ENCODE measurements around the gene STARD13. TPM values are rescaled to one million over a fixed set of nuclear protein-coding genes. Genes with fewer than 3 reads are reported as not detected.

The STARD13 gene
- total RNA-seq, 2 donors from 2014 or later = 18.9 to 29.7 TPM

DNA sequence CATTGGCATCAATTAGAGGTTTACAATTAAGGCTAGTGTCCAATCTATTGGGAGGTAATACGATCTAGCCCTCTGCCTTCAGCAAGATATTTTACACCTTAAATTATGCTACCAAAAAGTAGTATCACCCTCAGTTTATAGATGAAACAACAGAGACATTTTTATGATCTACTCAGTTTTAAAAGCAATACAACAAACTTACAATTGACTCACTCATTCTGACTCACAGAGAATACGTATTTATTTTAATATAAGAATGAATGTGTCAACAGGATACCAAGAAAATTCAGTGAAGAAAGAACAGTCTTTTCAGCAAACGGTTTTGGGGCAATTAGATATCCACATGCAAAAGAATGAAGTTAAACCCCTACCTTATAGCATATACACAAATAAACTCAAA is 32.5 kb upstream of the STARD13 start:
- Histone ChIP-seq H3K27me3 (no peaks in the 10 kb centered on the region), H3K27ac (no peak overlapping the region), H3K36me3 (replicated peaks in 1 of 2; ENCODE audit: insufficient read depth in 1 of 2, low read depth in 2 of 2) (no peaks in the 10 kb centered on the region), H3K4me1 (no peaks in the 10 kb centered on the region), H3K9me3 (no peaks in the 10 kb centered on the region), H3K4me3 (no peak overlapping the region)
- intact Hi-C loops (cut with DNase I) = no loop called here
- WGBS, 2 donors = 93% methylated on average over 3 of the region's 3 CpGs
- ATAC-seq (no peak), DNase-seq (no peak)
- TF ChIP-seq POLR2A (IDR thresholded peaks at IDR 0.05) = no peak
- TF ChIP-seq, protein P1, sequence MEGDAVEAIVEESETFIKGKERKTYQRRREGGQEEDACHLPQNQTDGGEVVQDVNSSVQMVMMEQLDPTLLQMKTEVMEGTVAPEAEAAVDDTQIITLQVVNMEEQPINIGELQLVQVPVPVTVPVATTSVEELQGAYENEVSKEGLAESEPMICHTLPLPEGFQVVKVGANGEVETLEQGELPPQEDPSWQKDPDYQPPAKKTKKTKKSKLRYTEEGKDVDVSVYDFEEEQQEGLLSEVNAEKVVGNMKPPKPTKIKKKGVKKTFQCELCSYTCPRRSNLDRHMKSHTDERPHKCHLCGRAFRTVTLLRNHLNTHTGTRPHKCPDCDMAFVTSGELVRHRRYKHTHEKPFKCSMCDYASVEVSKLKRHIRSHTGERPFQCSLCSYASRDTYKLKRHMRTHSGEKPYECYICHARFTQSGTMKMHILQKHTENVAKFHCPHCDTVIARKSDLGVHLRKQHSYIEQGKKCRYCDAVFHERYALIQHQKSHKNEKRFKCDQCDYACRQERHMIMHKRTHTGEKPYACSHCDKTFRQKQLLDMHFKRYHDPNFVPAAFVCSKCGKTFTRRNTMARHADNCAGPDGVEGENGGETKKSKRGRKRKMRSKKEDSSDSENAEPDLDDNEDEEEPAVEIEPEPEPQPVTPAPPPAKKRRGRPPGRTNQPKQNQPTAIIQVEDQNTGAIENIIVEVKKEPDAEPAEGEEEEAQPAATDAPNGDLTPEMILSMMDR (IDR thresholded peaks at IDR 0.05) = no peak

DNA sequence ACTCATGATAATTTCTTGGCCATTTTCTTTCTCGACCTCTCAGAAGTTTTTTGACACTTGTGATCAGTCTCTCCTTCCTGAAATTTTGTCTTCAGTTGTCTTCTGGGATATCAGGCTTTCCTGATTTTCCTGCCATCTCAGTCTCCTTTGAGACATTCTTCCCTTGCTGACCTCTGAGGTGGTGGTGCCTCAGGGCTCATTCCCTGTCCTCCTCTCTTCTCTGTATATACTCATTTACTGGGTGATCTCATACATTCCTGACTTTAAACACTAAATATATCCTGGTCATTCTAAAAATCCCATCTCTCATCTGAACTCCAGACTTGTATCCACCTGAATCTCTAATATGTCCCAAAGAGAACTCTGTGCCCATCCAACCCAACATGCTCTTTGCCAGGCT is 31.3 kb upstream of the STARD13 start:
- Histone ChIP-seq H3K36me3 (replicated peaks in 1 of 2; ENCODE audit: insufficient read depth in 1 of 2, low read depth in 2 of 2) (no peaks in the 10 kb centered on the region), H3K9me3 (no peaks in the 10 kb centered on the region), H3K27ac (no peak overlapping the region), H3K4me3 (no peak overlapping the region), H3K27me3 (no peaks in the 10 kb centered on the region), H3K4me1 (no peaks in the 10 kb centered on the region)
- DNase-seq (no peak), ATAC-seq (no peak)
- TF ChIP-seq POLR2A (IDR thresholded peaks at IDR 0.05) = no peak
- TF ChIP-seq, protein P1 (IDR thresholded peaks at IDR 0.05) = no peak
- 88 to 100% methylated on average over 1 of the region's 1 CpG for WGBS, 2 donors
- intact Hi-C loops (cut with DNase I) = no loop called here

DNA sequence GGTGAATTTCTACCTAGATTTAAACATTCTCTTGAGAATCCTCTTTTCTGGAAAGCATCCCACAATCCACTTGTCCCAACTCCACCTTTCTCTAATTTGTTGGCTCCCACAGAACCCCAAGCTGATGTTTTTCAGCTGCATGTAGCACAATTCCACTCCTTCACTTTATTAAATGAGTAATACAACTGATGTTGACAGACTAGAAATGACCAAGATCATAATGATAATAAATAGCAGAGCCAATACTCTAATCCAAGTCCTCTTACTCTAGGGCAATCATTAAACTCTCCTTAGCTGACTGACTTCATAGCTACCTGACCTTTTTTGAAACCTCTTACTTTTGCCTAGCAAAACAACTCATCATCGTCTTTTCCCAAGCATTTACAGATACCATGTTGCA is 27.9 kb upstream of the STARD13 start:
- Histone ChIP-seq H3K36me3 (replicated peaks in 1 of 2; ENCODE audit: insufficient read depth in 1 of 2, low read depth in 2 of 2) (no peaks in the 10 kb centered on the region), H3K4me3 (no peak overlapping the region)
- ATAC-seq = no peak

DNA sequence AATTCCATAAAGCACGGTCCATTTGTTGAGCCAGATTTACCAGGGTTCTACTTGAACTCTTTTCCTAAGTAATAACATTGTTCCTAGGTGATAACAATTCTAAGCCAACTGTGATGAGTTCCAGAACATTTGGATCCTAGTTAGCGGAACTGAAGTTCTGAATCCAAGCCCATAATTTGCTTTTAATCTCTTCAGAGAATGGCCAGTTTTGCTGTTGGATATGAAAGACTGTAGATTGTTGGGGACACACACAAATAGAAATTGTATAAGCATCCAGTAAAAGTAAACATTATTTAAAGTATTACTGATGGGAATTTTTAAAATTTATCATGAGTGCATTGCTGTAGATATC is 27.3 kb upstream of the STARD13 start:
- Histone ChIP-seq H3K9me3 (no peaks in the 10 kb centered on the region), H3K4me3 (no peak overlapping the region), H3K27me3 (no peaks in the 10 kb centered on the region), H3K4me1 (peaks cover 4% of the 10 kb centered on the region), H3K27ac (no peak overlapping the region), H3K36me3 (replicated peaks in 1 of 2; ENCODE audit: insufficient read depth in 1 of 2, low read depth in 2 of 2) (no peaks in the 10 kb centered on the region)
- TF ChIP-seq, protein P1 (IDR thresholded peaks at IDR 0.05) = no peak
- no peak for TF ChIP-seq POLR2A (IDR thresholded peaks at IDR 0.05)
- ATAC-seq (no peak), DNase-seq (no peak)
- intact Hi-C loops (cut with DNase I) = no loop called here
- 84 to 92% methylated on average over 2 of the region's 2 CpGs for WGBS, 2 donors

More for the DNA sequence above, 27.9 kb upstream of the STARD13 start:
- WGBS, 2 donors = 85 to 100% methylated on average over 1 of the region's 1 CpG
- peaks cover 4% of the 10 kb centered on the region for H3K4me1 ChIP-seq
- intact Hi-C loops (cut with DNase I) = no loop called here
- DNase-seq = no peak
- TF ChIP-seq, protein P1 (IDR thresholded peaks at IDR 0.05) = no peak
- TF ChIP-seq POLR2A (IDR thresholded peaks at IDR 0.05) = no peak
- no peaks in the 10 kb centered on the region for H3K27me3 ChIP-seq
- H3K9me3 ChIP-seq = no peaks in the 10 kb centered on the region
- no peak overlapping the region for H3K27ac ChIP-seq

DNA sequence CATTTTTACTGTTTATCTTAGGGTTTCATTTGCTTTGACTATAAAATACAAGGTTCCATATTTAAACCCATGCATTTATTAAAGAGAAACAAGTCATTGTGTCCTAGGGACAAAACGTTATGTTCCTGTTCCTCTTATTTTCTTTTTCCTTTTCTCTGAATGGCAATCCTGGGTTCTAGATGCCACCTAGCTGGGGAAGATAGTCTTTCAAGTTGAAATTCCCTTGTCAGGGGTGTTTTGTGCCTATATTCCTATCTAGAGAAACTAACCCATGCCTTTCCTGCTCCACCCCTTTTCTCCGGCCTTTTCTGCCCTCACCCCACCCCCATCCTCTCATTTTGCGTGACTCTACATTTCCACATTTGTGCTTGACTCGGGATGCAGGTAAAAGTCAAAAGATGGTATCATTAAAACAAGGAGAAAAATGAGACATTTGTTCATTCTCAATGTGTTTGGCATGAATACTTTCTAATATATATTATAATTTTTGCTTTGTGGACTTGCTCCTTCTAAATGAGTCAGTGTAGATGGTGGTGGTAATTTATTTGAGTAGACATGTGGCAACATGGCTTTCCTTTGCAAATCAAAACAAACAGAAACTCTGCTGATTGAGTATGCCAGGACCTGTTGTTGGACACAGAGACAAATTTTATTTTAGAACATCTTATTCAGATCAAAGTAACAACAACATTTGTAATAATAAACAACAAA is 26.8 kb upstream of the STARD13 start:
- DNase-seq (no peak), ATAC-seq (no peak)
- Histone ChIP-seq H3K27ac (no peak overlapping the region), H3K9me3 (no peaks in the 10 kb centered on the region), H3K36me3 (replicated peaks in 1 of 2; ENCODE audit: insufficient read depth in 1 of 2, low read depth in 2 of 2) (no peaks in the 10 kb centered on the region), H3K4me3 (no peak overlapping the region), H3K27me3 (no peaks in the 10 kb centered on the region), H3K4me1 (peaks cover 4% of the 10 kb centered on the region)
- WGBS, 2 donors = 60 to 65% methylated on average over 4 of the region's 4 CpGs
- TF ChIP-seq POLR2A (IDR thresholded peaks at IDR 0.05) = no peak
- TF ChIP-seq, protein P1 (IDR thresholded peaks at IDR 0.05) = peak in 3 of 7 experiments; percentile 32 to 35 (median 32)
- intact Hi-C loops (cut with DNase I) = no loop called here
